Measurements from ENCODE around the gene CDH4. TPM values are rescaled to one million over a fixed set of nuclear protein-coding genes. Genes with fewer than 3 reads are reported as not detected.
"Not testable (repeated sequence)": the region's sequence is repeated elsewhere in the genome, so short reads cannot be mapped to it uniquely, and the experiment has no call there.

The CDH4 gene
- total RNA-seq, 1 experiment from 2014 or later, result 0.13 TPM

DNA sequence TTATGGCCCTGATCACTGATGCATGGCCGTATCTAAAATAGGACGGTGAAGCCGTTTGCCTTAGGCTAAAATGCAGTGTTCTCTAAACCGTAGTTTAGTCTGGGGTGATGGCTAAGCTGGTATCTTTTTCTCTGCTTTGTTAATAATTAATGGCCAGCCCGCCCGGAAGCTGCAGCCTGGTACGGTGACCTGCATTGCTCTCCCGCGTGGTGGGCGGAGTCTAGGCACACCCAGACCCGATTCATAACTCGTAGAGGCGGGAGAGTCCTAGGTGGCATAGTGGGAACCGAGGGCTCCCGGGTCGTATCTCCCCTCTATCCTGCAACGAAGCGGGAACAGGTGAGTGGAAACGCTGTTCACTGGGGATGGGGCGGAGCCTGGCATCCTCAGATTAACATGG, 5.5 kb downstream of the CDH4 start:
- H3K27me3 ChIP-seq (replicated peaks), result peaks cover 46% of the 10 kb centered on the region
- H3K4me3 ChIP-seq, result no peak overlapping the region
- no peak for DNase-seq (ENCODE audit: low read depth in 1 of 2, low spot score in 2 of 2)
- H3K4me1 ChIP-seq (replicated peaks), result peaks cover 12% of the 10 kb centered on the region
- H3K36me3 ChIP-seq, result no peaks in the 10 kb centered on the region
- no peak overlapping the region for H3K27ac ChIP-seq
- H3K9me3 ChIP-seq (replicated peaks), result peaks cover 3% of the 10 kb centered on the region; the same call in 1 of the 2 replicates

DNA sequence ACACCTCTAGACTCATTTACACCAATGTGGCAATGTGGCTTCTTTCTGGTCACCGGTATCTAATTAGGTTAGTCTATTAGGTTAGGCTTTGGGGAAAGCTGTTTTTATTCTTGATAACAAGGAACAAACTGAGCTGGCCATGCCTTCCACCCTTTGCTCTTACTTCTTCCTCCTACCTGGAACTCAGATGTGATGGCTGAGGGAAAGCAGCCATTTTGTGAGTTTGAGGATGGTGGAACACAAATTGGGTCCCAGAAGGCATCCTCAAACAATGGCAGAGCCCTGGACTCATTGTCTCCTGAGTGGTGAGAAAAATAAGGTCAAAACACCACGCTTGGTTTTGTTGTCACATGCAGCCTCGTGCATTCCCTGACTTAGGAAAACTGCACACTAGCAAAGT, 7.7 kb downstream of the CDH4 start:
- peaks cover 26% of the 10 kb centered on the region for H3K27me3 ChIP-seq (replicated peaks)
- no peaks in the 10 kb centered on the region; the same call in 1 of the 2 replicates for H3K9me3 ChIP-seq (replicated peaks)
- H3K4me1 ChIP-seq (replicated peaks), result no peaks in the 10 kb centered on the region; the same call in 1 of the 2 replicates
- DNase-seq (ENCODE audit: low read depth in 1 of 2, low spot score in 2 of 2), result no peak
- no peak overlapping the region for H3K27ac ChIP-seq
- no peak overlapping the region for H3K4me3 ChIP-seq
- H3K36me3 ChIP-seq, result no peaks in the 10 kb centered on the region

GRCh38 chr20:61260905-61261304, 8.8 kb downstream of the CDH4 start:
- H3K27ac ChIP-seq, result no peak overlapping the region
- DNase-seq (ENCODE audit: low read depth in 1 of 2, low spot score in 2 of 2), result no peak
- H3K4me3 ChIP-seq, result no peak overlapping the region
- H3K4me1 ChIP-seq (replicated peaks), result no peaks in the 10 kb centered on the region
- peaks cover 16% of the 10 kb centered on the region for H3K27me3 ChIP-seq (replicated peaks)
- H3K9me3 ChIP-seq (replicated peaks), result no peaks in the 10 kb centered on the region; the same call in 1 of the 2 replicates
- no peaks in the 10 kb centered on the region for H3K36me3 ChIP-seq

DNA sequence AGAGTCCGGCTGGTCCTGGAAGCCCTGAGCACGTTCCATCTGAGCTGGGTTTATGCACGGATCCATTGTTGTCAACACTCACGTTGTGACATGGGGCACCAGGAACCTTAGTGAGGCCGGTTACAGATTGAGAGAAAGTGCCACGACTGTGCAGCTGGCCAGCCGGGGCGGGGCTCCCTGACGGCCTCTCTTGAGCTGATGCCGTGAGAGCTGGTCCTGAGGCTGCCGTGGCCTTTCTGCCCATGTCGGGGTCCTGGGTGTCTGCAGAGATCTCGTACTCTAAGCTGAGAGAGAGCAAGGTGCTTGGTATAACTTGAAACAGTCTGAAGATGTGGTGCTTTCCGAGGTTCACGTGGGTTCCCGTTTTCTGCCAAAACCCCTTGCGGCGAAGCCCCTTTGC, 10.0 kb downstream of the CDH4 start:
- no peaks in the 10 kb centered on the region; the same call in 1 of the 2 replicates for H3K9me3 ChIP-seq (replicated peaks)
- no peaks in the 10 kb centered on the region for H3K4me1 ChIP-seq (replicated peaks)
- H3K4me3 ChIP-seq, result no peak overlapping the region
- peaks cover 12% of the 10 kb centered on the region; the same call in 1 of the 2 replicates for H3K27me3 ChIP-seq (replicated peaks)
- no peak for DNase-seq (ENCODE audit: low read depth in 1 of 2, low spot score in 2 of 2)
- H3K36me3 ChIP-seq, result no peaks in the 10 kb centered on the region
- no peak overlapping the region for H3K27ac ChIP-seq

DNA sequence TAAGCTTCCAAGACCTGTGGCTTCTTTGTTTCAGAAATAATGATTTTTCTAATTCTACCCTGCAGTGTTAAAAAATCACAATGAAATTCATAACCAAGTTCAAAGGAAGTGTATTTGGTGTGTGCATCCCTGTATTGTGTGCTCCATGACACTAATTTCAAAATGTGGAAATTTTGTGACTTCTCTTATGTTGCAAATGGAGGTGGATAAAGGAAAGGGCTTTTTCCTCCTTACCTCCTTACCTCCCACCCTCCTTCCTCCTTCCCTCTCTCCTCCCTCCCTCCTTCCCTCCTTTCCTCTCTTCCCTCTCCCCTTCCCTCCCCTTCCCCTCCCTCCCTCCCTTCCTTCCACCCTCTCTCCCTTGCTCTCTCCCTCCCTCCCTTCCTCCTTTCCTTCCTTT, 10.5 kb downstream of the CDH4 start:
- Histone ChIP-seq H3K27ac (no peak overlapping the region), H3K27me3 (replicated peaks) (peaks cover 15% of the 10 kb centered on the region; the same call in 1 of the 2 replicates), H3K4me3 (no peak overlapping the region), H3K4me1 (replicated peaks) (no peaks in the 10 kb centered on the region), H3K36me3 (no peaks in the 10 kb centered on the region), H3K9me3 (replicated peaks) (no peaks in the 10 kb centered on the region; the same call in 1 of the 2 replicates)
- no peak for DNase-seq (ENCODE audit: low read depth in 1 of 2, low spot score in 2 of 2)

- Histone ChIP-seq H3K36me3 (no peaks in the 10 kb centered on the region), H3K27ac (no peak overlapping the region), H3K4me1 (replicated peaks) (no peaks in the 10 kb centered on the region), H3K4me3 (no peak overlapping the region), H3K9me3 (replicated peaks) (no peaks in the 10 kb centered on the region; the same call in 1 of the 2 replicates), H3K27me3 (replicated peaks) (peaks cover 15% of the 10 kb centered on the region; the same call in 1 of the 2 replicates)
- DNase-seq (ENCODE audit: low read depth in 1 of 2, low spot score in 2 of 2), result peak; percentile 28 to 56
These were observed 11.1 kb downstream of the CDH4 start for GRCh38 chr20:61263084-61263695.

GRCh38 chr20:61263938-61264337, 11.9 kb downstream of the CDH4 start:
- no peak overlapping the region for H3K4me3 ChIP-seq
- no peak for DNase-seq (ENCODE audit: low read depth in 1 of 2, low spot score in 2 of 2)

GRCh38 chr20:61267241-61267640, 15.2 kb downstream of the CDH4 start:
- Histone ChIP-seq H3K27me3 (replicated peaks) (peaks cover 6% of the 10 kb centered on the region; the same call in 1 of the 2 replicates), H3K36me3 (no peaks in the 10 kb centered on the region), H3K27ac (no peak overlapping the region), H3K9me3 (replicated peaks) (no peaks in the 10 kb centered on the region; the same call in 1 of the 2 replicates), H3K4me3 (no peak overlapping the region), H3K4me1 (replicated peaks) (no peaks in the 10 kb centered on the region)
- DNase-seq (ENCODE audit: low read depth in 1 of 2, low spot score in 2 of 2), result no peak

More at GRCh38 chr20:61263938-61264337, 11.9 kb downstream of the CDH4 start:
- H3K27ac ChIP-seq, result no peak overlapping the region
- H3K36me3 ChIP-seq, result no peaks in the 10 kb centered on the region
- no peaks in the 10 kb centered on the region; the same call in 1 of the 2 replicates for H3K9me3 ChIP-seq (replicated peaks)
- H3K27me3 ChIP-seq (replicated peaks), result peaks cover 13% of the 10 kb centered on the region; the same call in 1 of the 2 replicates
- no peaks in the 10 kb centered on the region for H3K4me1 ChIP-seq (replicated peaks)

DNA sequence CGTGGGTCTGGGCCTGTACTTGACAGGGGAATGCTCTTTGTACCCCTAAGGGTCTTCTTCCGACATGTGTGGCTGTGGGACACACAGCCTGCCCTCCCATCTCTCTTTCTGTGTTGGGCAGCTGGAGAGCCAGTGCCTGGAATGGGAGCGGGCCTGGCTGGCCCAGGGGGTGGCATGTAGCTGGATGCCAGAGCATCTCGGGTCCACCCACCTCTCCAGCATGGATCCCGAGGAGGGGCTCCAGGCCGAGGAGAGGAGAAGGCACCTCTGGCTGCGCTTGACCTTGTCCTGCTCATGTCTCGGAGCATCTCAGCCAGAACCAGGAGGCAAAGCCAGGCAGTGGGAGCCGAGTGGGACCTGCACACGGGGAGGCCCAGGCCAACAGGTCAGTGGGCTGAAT, 16.0 kb downstream of the CDH4 start:
- no peak for DNase-seq (ENCODE audit: low read depth in 1 of 2, low spot score in 2 of 2)
- Histone ChIP-seq H3K36me3 (no peaks in the 10 kb centered on the region), H3K4me3 (no peak overlapping the region), H3K9me3 (replicated peaks) (no peaks in the 10 kb centered on the region; the same call in 1 of the 2 replicates), H3K27me3 (replicated peaks) (peaks cover 6% of the 10 kb centered on the region; the same call in 1 of the 2 replicates), H3K27ac (no peak overlapping the region), H3K4me1 (replicated peaks) (no peaks in the 10 kb centered on the region)

DNA sequence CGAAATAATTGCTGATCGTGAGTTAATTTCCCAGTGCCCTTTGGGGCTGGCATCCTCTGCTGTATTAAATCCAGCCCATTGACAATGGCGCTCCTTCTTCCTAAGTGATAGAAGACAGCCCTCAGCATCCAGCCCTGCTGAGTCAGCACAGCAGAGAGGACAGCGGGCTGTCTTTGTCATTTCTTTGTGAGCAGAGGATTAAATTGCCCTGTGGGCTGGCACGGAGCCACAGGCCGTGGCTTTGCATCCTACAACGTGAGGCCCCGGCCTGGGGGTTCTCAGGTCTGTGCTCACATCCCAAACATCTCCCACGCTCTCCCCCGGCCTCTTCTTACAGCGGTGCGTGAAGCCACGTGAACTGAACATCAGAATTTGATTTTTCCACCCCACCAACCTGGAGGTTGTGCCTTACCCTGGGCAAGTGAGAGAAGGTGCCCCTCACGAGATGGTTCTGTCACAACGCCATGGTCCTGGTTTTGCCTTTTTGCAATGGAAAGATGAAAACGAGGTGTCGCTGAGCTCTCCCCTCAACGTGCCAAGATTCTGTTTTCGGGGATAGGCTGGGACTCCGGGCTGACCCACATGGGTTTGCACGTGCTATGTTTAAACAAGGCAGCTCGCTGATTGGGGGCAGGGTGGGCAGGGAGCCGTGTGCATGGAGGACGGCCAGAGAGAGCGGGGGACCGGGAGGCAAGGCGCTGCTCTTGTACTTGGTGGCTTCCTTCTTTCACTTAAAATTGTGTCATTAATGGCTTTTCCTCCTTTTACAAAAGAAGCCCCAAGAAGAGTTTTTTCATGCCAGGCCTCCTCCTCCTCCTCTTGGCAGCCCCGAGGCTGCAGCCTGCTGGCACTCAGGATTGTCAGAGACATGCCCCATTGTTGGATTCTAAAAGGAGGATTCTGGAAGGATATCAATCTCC, 19.5 kb downstream of the CDH4 start:
- no peaks in the 10 kb centered on the region for H3K4me1 ChIP-seq (replicated peaks)
- peaks cover 6% of the 10 kb centered on the region; the same call in 1 of the 2 replicates for H3K27me3 ChIP-seq (replicated peaks)
- no peaks in the 10 kb centered on the region for H3K36me3 ChIP-seq
- no peak overlapping the region for H3K4me3 ChIP-seq
- no peaks in the 10 kb centered on the region for H3K9me3 ChIP-seq (replicated peaks)
- H3K27ac ChIP-seq, result no peak overlapping the region
- DNase-seq (ENCODE audit: low read depth in 1 of 2, low spot score in 2 of 2), result no peak

- not testable (repeated sequence) for H3K27ac ChIP-seq; DNase-seq (ENCODE audit: low read depth in 1 of 2, low spot score in 2 of 2); H3K27me3 ChIP-seq (replicated peaks); H3K4me1 ChIP-seq (replicated peaks); H3K36me3 ChIP-seq; H3K4me3 ChIP-seq; H3K9me3 ChIP-seq (replicated peaks)
These were observed 21.0 kb downstream of the CDH4 start for GRCh38 chr20:61273024-61273423.

GRCh38 chr20:61273666-61274065, 21.6 kb downstream of the CDH4 start:
- not testable (repeated sequence) for H3K27ac ChIP-seq; H3K27me3 ChIP-seq (replicated peaks); H3K4me3 ChIP-seq; H3K4me1 ChIP-seq (replicated peaks); H3K36me3 ChIP-seq; H3K9me3 ChIP-seq (replicated peaks); DNase-seq (ENCODE audit: low read depth in 1 of 2, low spot score in 2 of 2)

DNA sequence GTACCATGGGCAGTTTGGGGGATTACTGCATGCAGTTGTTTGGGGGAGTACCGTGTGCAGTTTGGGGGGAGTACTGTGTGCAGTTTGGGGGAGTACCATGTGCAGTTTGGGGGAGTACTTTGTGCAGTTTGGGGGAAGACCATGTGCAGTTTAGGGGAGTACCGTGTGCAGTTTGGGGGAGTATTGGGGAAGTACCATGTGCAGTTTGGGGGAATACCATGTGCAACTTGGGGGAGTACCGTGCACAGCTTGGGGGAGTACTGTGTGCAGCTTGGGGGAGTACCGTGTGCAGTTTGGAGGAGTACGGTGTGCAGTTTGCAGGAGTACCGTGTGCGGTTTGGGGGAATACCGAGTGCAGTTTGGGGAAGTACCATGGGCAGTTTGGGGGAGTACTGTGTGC, 22.3 kb downstream of the CDH4 start:
- H3K27ac ChIP-seq, result no peak overlapping the region
- H3K27me3 ChIP-seq (replicated peaks), result no peaks in the 10 kb centered on the region; the same call in 1 of the 2 replicates
- DNase-seq (ENCODE audit: low read depth in 1 of 2, low spot score in 2 of 2), result no peak

GRCh38 chr20:61278296-61278695, 26.2 kb downstream of the CDH4 start:
- Histone ChIP-seq H3K36me3 (no peaks in the 10 kb centered on the region), H3K9me3 (replicated peaks) (no peaks in the 10 kb centered on the region), H3K4me3 (no peak overlapping the region), H3K4me1 (replicated peaks) (no peaks in the 10 kb centered on the region), H3K27ac (no peak overlapping the region), H3K27me3 (replicated peaks) (no peaks in the 10 kb centered on the region; the same call in 1 of the 2 replicates)
- no peak for DNase-seq (ENCODE audit: low read depth in 1 of 2, low spot score in 2 of 2)

More for the DNA sequence above, 22.3 kb downstream of the CDH4 start:
- H3K4me1 ChIP-seq (replicated peaks), result no peaks in the 10 kb centered on the region
- no peaks in the 10 kb centered on the region for H3K9me3 ChIP-seq (replicated peaks)
- H3K36me3 ChIP-seq, result no peaks in the 10 kb centered on the region
- H3K4me3 ChIP-seq, result no peak overlapping the region
